ENCODE measurements around the gene DISP3. TPM values are rescaled to one million over a fixed set of nuclear protein-coding genes. Genes with fewer than 3 reads are reported as not detected.
"Not testable (repeated sequence)": the region's sequence is repeated elsewhere in the genome, so short reads cannot be mapped to it uniquely, and the experiment has no call there.

Gene DISP3
- total RNA-seq, 1 donor from 2014 or later = 0.18 TPM

- intact Hi-C loops (cut with DNase I) = no loop called here
- no peak for DNase-seq (ENCODE audit: low spot score)
- no peak for ATAC-seq
These were observed 81.1 kb downstream of the DISP3 start for GRCh38 chr1:11560061-11560460.

- intact Hi-C loops (cut with DNase I) = no loop called here
- no peak for DNase-seq (ENCODE audit: low spot score)
- no peak for ATAC-seq
These were observed 82.8 kb downstream of the DISP3 start for GRCh38 chr1:11561740-11562139.

GRCh38 chr1:11562664-11563063 lies 83.7 kb downstream of the DISP3 start:
- ATAC-seq (no peak), DNase-seq (ENCODE audit: low spot score) (no peak)
- intact Hi-C loops (cut with DNase I) = no loop called here

GRCh38 chr1:11563560-11564069 lies 84.7 kb downstream of the DISP3 start:
- ATAC-seq (no peak), DNase-seq (ENCODE audit: low spot score) (no peak)
- intact Hi-C loops (cut with DNase I) = no loop called here

DNA sequence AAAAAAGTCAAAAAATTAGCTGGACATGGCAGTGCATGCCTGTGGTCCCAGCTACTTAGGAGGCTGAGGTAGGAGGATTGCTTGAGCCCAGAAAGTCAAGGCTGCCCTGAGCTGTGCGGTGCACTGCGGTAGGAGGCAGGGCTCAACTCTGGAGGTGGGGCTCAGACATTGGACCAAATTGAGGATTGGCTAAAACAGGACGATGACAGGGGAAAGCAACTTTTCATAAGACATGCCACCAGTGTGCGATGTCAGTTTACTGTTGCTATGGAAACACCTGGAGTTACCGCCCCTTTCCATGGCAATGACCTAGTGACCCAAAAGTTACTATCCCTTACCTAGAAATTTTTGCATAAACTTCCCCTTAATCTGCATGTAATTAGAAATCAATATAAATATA lies 85.3 kb downstream of the DISP3 start:
- DNase-seq (ENCODE audit: low spot score) (no peak), ATAC-seq (no peak)
- intact Hi-C loops (cut with DNase I) = no loop called here

GRCh38 chr1:11566042-11566850 lies 87.3 kb downstream of the DISP3 start:
- ATAC-seq = no peak
- no peak for DNase-seq (ENCODE audit: low spot score)
- intact Hi-C loops (cut with DNase I) = no loop called here

DNA sequence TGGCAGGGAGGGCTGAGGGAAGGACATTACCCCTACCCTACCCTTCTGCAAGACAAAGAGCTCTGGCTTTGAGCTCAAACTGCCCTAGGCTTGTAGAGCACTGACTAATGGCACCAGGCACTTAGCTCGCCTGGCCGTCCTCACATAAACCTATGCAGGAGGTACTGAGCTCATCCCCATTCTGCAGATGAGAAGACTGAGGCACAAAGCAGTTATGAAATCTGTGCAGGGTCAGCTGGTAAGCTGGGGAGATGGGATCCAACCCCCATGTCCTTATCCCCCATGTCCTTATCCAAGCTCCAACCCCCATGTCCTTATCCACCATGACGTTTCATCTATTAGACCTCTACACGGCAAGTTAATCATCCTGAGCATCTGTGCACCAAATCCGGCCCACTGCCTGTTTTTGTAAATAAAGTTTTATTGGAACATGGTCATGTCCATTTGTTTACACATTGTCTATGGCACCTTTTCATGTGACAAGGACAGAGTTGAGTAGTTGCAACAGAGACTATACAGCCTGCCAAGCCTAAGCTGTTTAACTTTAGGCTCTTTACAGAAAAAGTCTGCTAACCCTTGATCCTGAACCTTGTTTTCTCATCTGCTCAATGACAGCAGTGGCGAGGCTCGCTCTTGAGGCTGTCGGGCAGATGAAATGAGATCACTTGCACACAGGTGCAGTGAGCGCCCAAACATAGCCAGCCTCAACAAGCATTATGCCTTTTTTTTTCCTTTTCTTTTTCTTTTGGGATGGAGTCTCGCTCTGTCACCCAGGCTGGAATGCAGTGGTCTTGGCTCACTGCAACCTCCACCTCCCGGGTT lies 88.5 kb downstream of the DISP3 start:
- ATAC-seq (no peak), DNase-seq (ENCODE audit: low spot score) (no peak)
- intact Hi-C loops (cut with DNase I) = no loop called here

DNA sequence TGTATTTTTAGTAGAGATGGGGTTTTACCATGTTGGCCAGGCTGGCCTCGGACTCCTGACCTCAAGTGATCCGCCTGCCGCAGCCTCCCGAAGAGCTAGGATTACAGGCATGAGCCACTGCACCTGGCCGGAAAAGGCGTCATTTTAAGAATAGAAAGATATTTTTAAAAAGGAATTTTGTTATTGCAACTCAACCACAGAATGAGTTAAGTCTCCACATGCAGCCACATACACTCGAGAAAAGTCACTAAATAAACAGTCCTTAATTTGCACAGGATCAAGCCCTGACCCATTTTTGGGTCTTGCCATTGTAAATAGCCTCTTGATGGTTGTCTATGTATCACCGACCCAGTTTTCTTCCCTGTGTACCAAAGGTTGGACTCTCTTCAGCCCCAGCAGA lies 89.7 kb downstream of the DISP3 start:
- ATAC-seq = no peak
- intact Hi-C loops (cut with DNase I) = no loop called here
- DNase-seq (ENCODE audit: low spot score) = no peak

DNA sequence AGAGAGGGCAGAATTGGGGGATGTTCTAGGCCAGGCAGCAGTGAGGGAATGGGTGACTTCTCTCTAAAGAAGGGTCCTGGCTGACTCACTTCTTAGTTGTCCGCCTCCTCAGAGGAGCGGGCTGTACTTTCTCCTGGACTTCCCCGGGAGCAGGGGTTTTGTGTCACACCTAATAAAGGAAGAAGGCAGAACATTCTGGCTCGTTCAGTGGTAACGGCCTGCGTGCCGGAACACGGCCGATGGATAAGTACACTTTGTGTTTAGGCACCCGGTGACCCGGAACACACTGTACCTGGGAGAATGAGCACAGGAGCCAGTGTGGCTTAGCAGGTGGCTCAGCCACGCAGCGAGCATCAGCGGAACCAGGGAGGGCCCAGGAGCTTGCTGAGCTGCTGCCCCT lies 90.6 kb downstream of the DISP3 start:
- intact Hi-C loops (cut with DNase I) = no loop called here
- DNase-seq (ENCODE audit: low spot score) (no peak), ATAC-seq (no peak)

- intact Hi-C loops (cut with DNase I) = no loop called here
- no peak for DNase-seq (ENCODE audit: low spot score)
- no peak for ATAC-seq
These were observed 91.0 kb downstream of the DISP3 start for GRCh38 chr1:11569954-11570353.

GRCh38 chr1:11570821-11571380 lies 91.9 kb downstream of the DISP3 start:
- no peak for DNase-seq (ENCODE audit: low spot score)
- intact Hi-C loops (cut with DNase I) = no loop called here
- no peak for ATAC-seq

DNA sequence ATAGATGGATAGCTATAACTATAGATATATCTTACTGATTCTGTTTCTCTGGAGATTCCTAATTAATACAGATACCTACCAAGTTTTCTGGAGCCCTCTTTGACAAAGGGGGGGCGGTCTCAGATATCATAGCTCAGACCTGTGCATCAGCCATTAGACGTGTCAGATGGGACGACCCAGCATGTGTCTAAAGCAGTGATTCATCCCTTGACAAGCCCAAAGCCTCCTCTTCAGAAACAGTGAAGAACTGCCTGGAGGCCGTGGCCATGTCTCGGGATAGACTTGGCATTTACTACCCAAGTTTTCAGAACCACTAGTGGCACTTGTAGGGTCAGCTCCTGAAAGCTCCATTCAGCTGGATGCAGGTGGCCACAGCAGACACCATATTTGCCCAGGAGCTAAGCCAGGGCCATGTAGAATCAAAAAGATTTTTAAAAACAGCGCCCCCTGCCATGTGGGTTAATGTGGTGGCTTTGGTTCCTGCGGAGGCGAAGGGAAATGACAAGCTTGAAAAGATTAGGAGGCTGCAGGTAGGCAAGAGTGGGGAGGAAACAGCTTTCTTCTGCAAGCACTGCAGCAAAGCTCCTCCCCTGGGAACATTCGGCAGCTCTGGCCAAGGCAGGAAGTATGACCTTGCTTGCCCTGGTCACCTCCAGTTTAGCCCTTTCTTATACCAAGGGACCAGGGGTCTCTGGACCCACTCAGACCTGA lies 93.1 kb downstream of the DISP3 start:
- ATAC-seq = no peak

DNA sequence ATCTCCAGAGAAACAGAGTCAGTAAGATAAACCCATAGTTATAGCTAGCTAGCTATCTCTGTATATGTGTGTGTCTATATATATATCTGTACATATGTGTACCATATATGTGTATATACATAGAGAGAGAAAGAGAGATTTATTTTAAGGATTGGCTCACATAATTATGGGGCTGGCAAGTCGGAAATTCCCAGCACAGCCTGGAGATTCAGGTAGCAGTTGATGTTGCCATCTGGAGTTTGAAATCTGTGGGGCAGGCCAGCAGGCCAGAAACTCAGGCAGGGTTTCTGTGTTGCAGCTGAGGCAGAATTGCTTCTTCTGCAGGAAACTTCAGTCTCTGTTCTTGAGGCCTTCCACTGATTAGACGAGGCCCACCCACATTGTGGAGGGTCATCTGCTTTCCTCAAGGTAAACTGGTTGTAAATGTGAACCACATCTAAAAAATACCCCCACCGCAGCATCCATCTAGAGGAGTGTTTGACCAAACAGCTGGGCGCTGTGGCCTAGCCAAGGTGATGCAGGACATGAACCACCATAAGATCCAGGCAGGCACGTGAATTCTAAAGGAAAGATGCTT lies 94.2 kb downstream of the DISP3 start:
- ATAC-seq (no peak), DNase-seq (ENCODE audit: low spot score) (no peak)
- intact Hi-C loops (cut with DNase I) = no loop called here

More for the DNA sequence above, 93.1 kb downstream of the DISP3 start:
- no peak for DNase-seq (ENCODE audit: low spot score)
- intact Hi-C loops (cut with DNase I) = no loop called here

DNA sequence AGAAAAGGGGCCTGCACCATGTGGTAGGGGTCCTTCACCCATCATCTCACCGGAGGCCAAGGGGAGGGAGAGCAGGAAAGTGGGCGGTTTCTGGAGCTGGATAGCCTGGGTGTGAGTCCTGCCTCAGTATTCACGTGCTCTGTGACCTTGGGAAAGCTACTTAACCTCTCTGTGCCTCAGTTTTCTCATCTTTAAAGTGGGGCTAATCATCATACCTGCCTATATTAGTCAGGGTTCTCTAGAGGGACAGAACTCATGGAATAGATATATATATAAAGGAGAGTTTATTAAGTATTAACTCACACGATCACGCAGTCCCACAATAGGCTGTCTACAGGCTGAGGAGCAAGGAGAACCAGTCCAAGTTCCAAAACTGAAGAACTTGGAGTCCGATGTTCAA lies 96.6 kb downstream of the DISP3 start:
- intact Hi-C loops (cut with DNase I) = loop anchor here (5.0 kb wide), 1 partner anchor 688 kb away; no protein-coding TSS in a partner anchor

DNA sequence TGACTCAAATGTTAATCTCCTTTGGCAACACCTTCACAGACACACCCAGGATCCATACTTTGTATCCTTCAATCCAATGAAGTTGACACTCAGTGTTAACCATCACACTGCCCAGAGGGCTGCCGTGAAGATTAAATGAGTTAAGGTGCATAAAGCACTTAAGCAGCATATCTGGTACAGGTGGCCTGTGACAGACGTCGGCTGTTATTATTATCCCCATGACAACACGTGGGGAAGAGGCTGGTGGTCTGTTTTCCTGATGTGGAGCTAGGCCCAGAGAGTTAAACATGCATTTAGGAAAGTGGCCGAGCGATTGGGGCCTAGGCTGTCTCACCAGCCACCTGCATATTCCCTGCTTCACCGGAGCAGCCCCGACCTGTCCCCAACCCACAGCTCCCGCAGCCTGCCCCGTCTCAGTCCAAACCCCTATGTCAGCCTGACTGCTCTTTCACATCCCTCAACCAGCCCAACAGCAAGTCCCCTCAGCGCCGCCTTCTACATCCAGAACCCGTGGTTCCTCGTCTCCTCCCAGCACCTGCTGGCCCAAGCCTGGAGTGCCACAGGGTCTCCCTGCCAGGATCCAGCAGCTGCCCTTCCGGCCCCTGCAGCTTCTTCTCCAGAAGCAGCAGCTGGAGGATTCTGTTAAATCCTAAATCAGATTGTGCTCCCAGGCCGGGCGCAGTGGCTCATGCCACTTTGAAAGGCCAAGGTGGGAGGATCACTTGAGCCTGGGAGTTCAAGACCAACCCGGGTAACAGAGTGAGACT lies 97.3 kb downstream of the DISP3 start:
- no peak for ATAC-seq
- intact Hi-C loops (cut with DNase I) = loop anchor here (5.0 kb wide), 1 partner anchor 689 kb away; no protein-coding TSS in a partner anchor
- DNase-seq (ENCODE audit: low spot score) = no peak

More for the DNA sequence above, 96.6 kb downstream of the DISP3 start:
- ATAC-seq (no peak), DNase-seq (ENCODE audit: low spot score) (no peak)

- no peak for ATAC-seq
- intact Hi-C loops (cut with DNase I) = loop anchor here (5.0 kb wide), 1 partner anchor 691 kb away; no protein-coding TSS in a partner anchor
These were observed 99.0 kb downstream of the DISP3 start for GRCh38 chr1:11578004-11578403.

GRCh38 chr1:11579506-11579905 lies 100.6 kb downstream of the DISP3 start:
- intact Hi-C loops (cut with DNase I) = loop anchor here (5.0 kb wide), 1 partner anchor 692 kb away; no protein-coding TSS in a partner anchor
- DNase-seq (ENCODE audit: low spot score) = no peak
- ATAC-seq = no peak

More at GRCh38 chr1:11578004-11578403, 99.0 kb downstream of the DISP3 start:
- DNase-seq (ENCODE audit: low spot score) = no peak

- DNase-seq (ENCODE audit: low spot score); intact Hi-C loops (cut with DNase I); ATAC-seq: not testable (repeated sequence)
These were observed 101.1 kb downstream of the DISP3 start for GRCh38 chr1:11580049-11580448.

All from sciatic nerve (tissue), 2 donors.